SK-MEL-5 (cell line): ENCODE data around the gene TBC1D19. TPM values are rescaled to one million over a fixed set of nuclear protein-coding genes. Genes with fewer than 3 reads are reported as not detected.

Experiments used
- DNase-seq: peaks from one replicate; pipeline ENCODE4 v3.0.0-alpha.2; 2016; ENCODE audit warnings: low read depth, low spot score
- in situ Hi-C: cut with HindIII; loops from 2 replicates; pipeline ENCODE4 v1.10.0; 2016; ENCODE audit warnings: low sequenced_read_pairs, high pct_unique_total_duplicates, low pct_unique_long_range_greater_than_20kb
- total RNA-seq: library from RNA; depleted of rRNA; stranded (reverse); fragments of >200 nt; shearing (Covaris generic); gene quantifications from 2 replicates; pipeline ENCODE4 v1.2.3, GENCODE V29; 2014

TBC1D19 gene
- total RNA-seq, 1 experiment from 2014 or later, result 12.2 TPM

GRCh38 chr4:26713563-26714151, 129.8 kb downstream of the TBC1D19 start:
- in situ Hi-C loops, result no loop called here
- DNase-seq, result no peak

DNA sequence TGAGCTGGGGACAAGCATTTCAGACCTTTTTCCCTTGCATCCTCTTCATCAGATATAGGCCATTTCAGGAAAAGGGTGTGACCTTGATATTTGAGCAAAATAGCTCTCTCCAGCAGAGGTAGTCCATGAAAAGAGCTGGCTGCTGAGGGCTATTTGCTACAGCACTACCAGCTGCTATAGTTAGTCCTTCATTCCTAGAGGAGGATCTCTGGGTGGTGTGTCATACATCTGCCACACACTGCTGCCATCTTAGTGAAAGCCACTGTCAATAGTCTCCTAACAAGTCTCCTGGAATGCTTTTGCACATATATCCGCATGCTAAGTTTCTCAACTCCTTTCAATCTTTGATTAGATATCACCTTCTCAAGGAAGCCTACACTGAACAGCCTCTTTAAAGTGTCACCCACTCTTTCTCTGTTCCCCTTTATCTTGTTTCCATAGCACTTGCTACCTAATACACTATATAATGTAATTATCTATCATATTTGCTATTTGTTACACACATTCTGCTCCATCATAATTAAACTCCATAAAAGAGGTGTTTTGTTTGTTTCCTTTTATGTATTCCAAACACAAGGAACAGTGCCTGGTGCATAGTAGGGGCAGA, 131.9 kb downstream of the TBC1D19 start:
- in situ Hi-C loops, result no loop called here
- no peak for DNase-seq

DNA sequence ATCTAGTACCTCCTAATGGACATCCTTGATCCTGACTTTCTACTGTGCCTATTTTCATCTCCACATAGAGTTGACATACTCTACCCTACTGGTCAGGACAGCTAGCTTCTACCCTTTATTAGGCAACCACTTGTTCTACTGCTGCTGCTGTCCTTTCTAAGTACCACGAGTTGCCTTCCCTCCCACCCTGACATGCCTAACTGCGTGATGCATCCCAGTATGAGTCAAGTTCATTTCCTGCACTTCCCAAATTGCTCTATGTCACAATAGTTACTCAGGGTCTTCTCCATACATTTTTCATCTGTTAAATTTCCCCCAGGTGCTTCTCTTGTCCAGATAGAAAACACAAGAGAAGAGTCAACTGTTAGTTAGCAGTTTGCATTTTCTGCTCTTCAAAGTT, 133.4 kb downstream of the TBC1D19 start:
- no peak for DNase-seq
- in situ Hi-C loops, result no loop called here

DNA sequence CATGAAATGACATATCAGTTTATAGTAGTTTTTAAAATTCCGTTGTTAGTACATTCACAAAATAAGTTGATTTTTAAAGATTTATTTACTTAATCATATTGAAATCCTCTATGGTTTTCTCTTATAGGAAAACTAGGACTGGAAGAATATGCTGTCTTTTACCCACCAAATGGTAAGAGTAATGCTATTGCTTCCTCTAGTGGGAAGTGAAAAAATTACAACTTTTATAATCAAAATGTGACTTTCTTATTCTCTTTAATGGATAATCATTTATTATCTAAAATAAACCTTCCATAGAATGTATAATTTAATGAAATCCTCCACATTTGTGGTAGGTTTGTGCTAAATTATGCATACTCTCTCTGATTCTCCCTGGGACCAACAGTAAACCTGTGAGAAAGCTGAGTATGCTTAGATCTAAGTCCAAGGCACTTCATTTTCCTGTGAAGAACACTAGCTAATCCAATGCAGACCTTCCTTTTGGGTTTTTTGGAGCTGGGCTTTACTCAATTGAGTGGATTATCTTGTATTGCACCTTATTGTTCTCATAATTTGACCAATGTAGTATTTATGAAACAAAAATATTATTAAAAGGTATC, 136.2 kb downstream of the TBC1D19 start:
- DNase-seq, result peak; percentile 40
- in situ Hi-C loops, result no loop called here

DNA sequence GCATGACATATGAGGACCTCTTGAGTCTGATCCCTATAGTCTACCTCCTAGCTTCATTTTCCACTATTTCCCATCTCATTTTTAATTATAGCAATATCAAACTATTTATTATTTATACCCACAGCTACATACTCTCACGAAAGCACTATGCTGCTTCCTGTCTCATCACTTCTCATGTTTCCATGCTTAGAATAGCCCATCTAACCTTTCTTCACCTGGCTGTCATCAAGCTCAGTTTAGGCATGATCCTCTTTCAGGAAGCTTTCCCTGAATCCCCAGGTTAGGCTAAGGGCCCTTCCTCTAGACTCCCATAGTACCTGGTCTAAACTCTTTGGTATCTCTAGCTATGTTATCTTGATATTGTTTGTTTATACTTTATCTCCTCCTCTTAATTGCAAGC, 137.8 kb downstream of the TBC1D19 start:
- in situ Hi-C loops, result no loop called here
- no peak for DNase-seq

DNA sequence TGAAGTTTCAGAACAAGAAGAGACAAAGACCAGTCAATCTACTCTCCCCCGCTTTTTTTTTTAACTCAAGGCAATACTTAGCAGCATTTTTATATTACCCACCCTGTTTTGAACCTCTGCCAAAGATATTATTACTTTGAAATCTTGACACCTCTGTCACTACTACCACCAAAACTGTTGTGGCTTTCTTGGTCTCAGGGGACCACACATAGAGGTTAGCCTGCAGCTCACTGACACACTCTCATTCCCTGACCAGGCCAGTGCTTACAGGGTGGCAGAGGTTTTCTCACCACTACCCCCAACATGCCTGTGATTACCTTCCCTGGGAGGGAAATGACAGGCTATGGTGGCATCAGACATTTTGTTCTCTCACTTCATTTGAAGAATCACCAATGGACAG, 139.3 kb downstream of the TBC1D19 start:
- in situ Hi-C loops, result no loop called here
- DNase-seq, result no peak

- DNase-seq, result no peak
- in situ Hi-C loops, result no loop called here
Measured at GRCh38 chr4:26724534-26724933, 140.7 kb downstream of the TBC1D19 start.

DNA sequence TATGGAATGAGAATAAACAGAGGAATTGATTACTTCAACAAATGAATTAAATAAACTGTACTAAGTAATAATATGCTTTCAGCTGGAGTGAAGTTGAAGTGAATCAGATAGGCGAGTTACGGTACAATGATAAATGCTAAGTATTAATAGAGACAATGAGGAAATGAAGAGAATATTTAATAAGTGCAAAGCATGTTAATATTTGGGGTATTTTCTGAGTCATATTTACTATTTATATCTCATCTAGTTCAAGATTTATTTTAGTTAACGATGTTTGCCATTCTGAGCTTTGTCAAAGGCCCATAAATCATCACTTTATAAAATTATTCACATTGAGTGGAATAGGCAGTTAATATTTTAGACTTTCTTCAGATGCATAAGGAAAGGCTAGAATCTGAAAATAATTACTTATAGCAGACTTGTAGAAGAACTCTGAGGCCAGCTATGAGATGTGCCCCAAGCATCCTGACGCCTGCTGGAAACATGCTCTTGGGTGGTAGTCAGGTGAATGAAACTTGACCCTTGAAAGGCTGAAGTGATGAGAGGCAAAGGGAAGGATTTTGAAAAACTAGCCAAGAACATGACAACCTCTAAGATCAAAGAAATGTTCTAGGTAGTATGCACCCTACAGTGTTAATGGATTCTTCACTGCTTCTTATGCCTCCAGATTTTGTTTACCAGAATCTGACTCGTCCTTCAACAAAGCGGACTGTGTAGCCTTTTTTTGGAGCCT, 142.9 kb downstream of the TBC1D19 start:
- in situ Hi-C loops, result no loop called here
- no peak for DNase-seq

GRCh38 chr4:26727844-26728243, 144.0 kb downstream of the TBC1D19 start:
- in situ Hi-C loops, result no loop called here
- no peak for DNase-seq

GRCh38 chr4:26729027-26729426, 145.1 kb downstream of the TBC1D19 start:
- no peak for DNase-seq
- in situ Hi-C loops, result no loop called here

- no peak for DNase-seq
- in situ Hi-C loops, result no loop called here
Measured at GRCh38 chr4:26729547-26729946, 145.7 kb downstream of the TBC1D19 start.

- in situ Hi-C loops, result no loop called here
- DNase-seq, result no peak
Measured at GRCh38 chr4:26731351-26732035, 147.6 kb downstream of the TBC1D19 start.

GRCh38 chr4:26732356-26732755, 148.5 kb downstream of the TBC1D19 start:
- no peak for DNase-seq
- in situ Hi-C loops, result no loop called here

- DNase-seq, result peak; percentile 60
- in situ Hi-C loops, result no loop called here
Measured at GRCh38 chr4:26736621-26737020, 152.7 kb downstream of the TBC1D19 start.

DNA sequence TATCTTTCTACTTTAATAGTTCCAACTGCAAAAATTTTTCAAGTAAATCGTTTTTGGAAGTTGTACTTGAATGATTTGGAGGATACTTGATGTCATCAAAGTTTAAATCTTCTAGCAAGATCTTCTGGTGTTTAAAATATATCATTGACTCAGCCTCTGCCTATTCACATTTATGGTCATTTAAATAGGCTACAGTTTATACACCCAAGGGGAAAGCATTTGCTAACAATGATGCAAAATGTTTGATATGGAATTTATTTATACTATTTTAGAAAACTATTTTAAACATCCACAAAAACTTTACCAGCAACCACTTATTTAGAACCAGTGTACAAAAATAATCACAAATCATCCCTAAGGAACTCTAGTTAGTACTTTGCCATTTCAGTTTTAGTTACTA, 153.5 kb downstream of the TBC1D19 start:
- DNase-seq, result no peak
- in situ Hi-C loops, result no loop called here

GRCh38 chr4:26741491-26741871, 157.6 kb downstream of the TBC1D19 start:
- in situ Hi-C loops, result no loop called here

GRCh38 chr4:26746802-26747213, 162.9 kb downstream of the TBC1D19 start:
- no peak for DNase-seq
- in situ Hi-C loops, result no loop called here

More at GRCh38 chr4:26741491-26741871, 157.6 kb downstream of the TBC1D19 start:
- no peak for DNase-seq

GRCh38 chr4:26748811-26749210, 164.9 kb downstream of the TBC1D19 start:
- no peak for DNase-seq
- in situ Hi-C loops, result no loop called here
